Left colon (tissue), 2 donors: ENCODE results near the gene FAM89B. TPM values are rescaled to one million over a fixed set of nuclear protein-coding genes. Genes with fewer than 3 reads are reported as not detected.

Experiments
- ATAC-seq: fragments of 200-7000 bp; cut with Tn5 transposase; one replicate; pipeline ENCODE4 v1.9.1; 2020; ENCODE audit warnings: mild to moderate bottlenecking, moderate library complexity
- DNase-seq, 2 donors: peaks; one replicate each; pipeline ENCODE4 v3.0.0-alpha.2; 2020
- intact Hi-C, 2 donors: fragments of 100-400 bp; cut with DNase I in 1 of 2; cut with micrococcal nuclease in 1 of 2; formaldehyde crosslinking; loops; one replicate each; pipeline versions ENCODE4 v1.11.2 to v1.14.0; 2022; cut with DNase I, micrococcal nuclease
- total RNA-seq, 2 donors: library from RNA; stranded (reverse); fragmentation: NEBNext Ultra II Directional; extraction: Animal tissue kit (Norgen Biotek cat#: 25700); gene quantifications; one replicate each; pipeline ENCODE4 v1.2.1, GENCODE V29; 2021
- donor health status: DM: no; HTN: no; CAD: no.
- donor health status: DM: yes; HTN: yes; CAD: no.

Gene FAM89B
- total RNA-seq, 2 donors from 2014 or later = 24.4 to 33.8 TPM

GRCh38 chr11:65580031-65580692 is 7.8 kb downstream of the FAM89B start:
- ATAC-seq (no peak), DNase-seq (no peak)
- intact Hi-C loops = no loop called here

GRCh38 chr11:65580756-65581155 is 8.4 kb downstream of the FAM89B start:
- intact Hi-C loops = no loop called here
- DNase-seq (no peak), ATAC-seq (no peak)

GRCh38 chr11:65581928-65582327 is 9.6 kb downstream of the FAM89B start:
- DNase-seq (no peak), ATAC-seq (no peak)
- intact Hi-C loops = no loop called here

DNA sequence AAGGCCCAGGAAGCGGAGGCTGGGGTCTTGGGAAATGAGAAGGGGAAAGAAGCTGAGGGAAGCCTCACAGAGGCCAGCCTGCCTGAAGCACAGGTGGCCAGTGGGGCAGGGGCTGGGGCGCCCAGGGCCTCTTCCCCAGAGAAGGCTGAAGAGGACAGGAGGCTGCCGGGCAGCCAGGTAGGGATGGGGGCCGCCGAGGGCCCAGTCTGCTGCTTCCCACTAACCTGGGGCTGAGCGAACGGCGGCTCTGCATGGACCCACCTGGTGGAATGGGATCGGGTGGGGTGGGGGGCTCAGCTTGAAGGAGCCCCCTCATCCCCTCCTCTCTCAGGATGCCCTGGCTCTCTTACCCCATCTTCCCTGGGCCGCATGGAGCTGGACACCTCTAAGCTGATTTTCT is 11.3 kb downstream of the FAM89B start:
- intact Hi-C loops = no loop called here
- ATAC-seq (no peak), DNase-seq (no peak)

GRCh38 chr11:65584106-65584505 is 11.8 kb downstream of the FAM89B start:
- ATAC-seq = no peak

DNA sequence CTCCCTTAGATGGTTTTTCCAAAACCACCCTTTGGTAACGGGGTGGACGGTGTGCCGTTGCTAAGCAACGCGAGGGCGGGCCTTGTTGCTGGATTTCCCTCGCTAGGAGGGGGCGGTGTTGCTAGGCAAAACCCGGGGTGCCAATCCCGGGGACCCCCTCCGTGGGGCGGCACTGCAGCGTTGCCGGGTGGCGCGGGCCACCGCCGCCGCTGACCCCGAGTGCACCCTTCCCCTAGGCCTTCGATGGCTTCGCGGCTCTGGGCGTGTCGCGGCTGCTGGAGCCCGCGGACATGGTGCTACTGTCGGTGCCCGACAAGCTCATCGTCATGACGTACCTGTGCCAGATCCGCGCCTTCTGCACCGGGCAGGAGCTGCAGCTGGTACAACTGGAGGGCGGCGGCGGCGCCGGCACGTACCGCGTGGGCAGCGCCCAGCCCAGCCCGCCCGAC is 12.4 kb downstream of the FAM89B start:
- DNase-seq (no peak), ATAC-seq (no peak)
- intact Hi-C loops = no loop called here

More at GRCh38 chr11:65584106-65584505, 11.8 kb downstream of the FAM89B start:
- intact Hi-C loops = no loop called here
- DNase-seq = no peak

DNA sequence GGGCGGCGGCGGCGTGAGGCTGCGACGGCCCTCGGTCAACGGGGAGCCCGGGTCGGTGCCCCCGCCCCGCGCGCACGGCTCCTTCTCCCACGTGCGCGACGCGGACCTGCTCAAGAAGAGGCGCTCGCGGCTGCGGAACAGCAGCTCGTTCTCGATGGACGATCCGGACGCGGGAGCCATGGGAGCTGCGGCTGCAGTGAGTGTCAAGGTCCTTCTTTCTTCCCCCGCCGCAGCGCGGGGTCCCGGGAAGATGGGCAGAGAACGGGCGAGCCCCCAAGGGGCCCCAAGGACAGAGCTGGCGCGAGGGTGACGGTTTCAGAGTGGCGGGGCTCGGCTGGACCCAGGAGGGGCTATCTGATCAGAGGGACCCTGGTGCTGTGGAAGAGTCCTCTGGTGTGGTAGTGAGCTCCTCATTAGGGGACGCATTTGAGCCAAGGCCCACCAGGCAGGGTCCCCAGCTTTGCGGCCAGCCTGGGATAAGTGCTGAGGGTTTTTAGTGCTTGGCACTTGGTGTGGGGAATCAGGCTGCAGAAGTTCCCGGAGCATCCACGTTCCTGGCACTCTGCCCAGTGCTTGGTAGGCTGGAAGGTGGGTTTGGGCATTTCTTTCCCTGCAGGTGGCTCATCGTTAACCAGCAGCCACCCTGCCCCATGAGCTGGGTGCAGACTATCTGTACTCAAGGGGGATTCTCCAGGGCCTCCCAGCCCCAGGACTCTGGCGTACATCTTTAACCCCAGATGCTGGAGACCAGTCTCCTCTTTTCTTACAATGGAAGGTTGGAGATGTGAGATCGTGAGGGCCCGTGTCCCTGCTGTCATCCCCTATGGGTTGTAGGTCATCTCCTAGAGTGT is 13.3 kb downstream of the FAM89B start:
- intact Hi-C loops = no loop called here
- no peak for ATAC-seq
- DNase-seq = no peak

GRCh38 chr11:65586247-65586630 is 13.9 kb downstream of the FAM89B start:
- intact Hi-C loops = no loop called here
- ATAC-seq = no peak
- DNase-seq = no peak

DNA sequence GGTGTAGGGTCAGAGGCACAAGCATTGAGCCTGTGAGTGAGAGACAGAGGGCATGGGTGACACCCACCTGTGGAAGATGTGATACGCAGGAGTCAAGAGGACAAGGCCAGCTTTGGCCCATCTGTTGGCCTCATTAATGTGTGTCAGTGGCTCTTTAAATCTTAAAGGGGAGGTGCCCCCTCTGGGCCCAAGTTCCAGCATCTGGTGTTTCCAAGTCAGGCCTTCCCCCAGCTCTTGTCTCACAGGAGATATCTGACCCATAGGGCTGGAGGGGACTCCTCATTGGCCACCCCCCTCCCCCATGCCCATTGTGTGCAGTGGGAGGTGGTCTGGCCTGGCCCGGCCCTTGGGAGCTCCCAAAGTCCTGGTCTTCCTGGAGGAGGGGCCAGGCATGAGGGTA is 14.3 kb downstream of the FAM89B start:
- no peak for DNase-seq
- ATAC-seq = no peak
- intact Hi-C loops = no loop called here

GRCh38 chr11:65588199-65589054 is 16.1 kb downstream of the FAM89B start:
- DNase-seq = peak; percentile 74 to 78
- intact Hi-C loops = no loop called here
- ATAC-seq = peak; percentile 63

DNA sequence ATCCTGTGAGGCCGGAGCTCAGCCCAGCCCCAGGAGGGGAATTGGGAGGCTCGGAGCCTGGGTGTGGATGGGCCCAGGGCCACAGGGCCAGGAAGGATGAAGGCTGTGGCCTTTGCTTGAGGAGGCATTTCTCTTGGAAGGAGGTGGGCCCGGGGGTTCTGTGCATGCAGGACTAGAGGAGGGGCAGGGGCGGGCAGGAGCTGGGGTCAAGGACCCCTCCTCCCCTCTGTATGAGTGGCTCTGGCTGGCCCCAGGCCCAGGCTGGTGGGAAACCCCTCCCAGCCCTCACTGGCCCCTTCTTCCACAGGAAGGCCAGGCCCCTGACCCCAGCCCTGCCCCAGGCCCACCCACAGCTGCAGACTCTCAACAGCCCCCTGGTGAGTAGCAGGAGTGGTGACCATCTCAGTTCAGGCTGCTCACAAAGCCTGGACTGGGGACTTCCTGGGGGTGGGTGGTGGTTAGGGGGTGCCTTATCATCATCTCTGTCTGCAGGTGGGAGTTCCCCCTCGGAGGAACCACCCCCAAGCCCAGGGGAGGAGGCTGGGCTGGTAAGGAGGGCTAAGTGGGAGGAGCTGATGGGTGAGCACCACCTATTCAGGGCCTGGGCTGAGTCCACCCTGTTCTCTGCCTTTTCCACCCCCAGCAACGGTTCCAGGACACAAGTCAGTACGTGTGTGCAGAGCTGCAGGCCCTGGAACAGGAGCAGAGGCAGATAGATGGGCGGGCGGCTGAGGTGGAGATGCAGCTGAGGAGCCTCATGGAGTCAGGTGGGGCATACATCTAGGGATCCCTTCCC is 17.3 kb downstream of the FAM89B start:
- no peak for DNase-seq
- no peak for ATAC-seq
- intact Hi-C loops = no loop called here

DNA sequence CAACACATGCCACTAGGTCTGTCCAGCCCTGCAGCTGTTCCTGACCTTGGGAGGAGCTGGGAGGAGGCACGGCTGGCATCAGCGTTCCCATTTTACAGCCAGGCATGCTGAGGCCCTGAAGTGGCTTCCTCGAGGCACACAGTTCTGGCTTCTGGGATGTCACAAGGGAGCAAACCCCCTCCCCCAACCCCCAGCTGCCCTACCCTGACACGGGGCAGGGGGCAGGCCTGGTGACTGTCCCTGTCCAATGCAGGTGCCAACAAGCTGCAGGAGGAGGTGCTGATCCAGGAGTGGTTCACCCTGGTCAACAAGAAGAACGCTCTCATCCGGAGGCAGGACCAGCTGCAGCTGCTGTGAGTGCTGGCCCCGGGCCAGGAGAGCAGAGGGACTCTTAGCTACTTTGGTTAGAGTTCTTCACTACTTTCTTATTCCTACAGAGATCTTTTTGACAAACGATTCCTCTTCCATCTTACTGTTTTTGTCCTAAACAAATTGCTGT is 18.0 kb downstream of the FAM89B start:
- intact Hi-C loops = no loop called here
- DNase-seq (peak in 1 of 2 donors; percentile 47), ATAC-seq (no peak)

- peak; percentile 71 for ATAC-seq
- intact Hi-C loops = no loop called here
These were observed 19.9 kb downstream of the FAM89B start for GRCh38 chr11:65591939-65592857.

DNA sequence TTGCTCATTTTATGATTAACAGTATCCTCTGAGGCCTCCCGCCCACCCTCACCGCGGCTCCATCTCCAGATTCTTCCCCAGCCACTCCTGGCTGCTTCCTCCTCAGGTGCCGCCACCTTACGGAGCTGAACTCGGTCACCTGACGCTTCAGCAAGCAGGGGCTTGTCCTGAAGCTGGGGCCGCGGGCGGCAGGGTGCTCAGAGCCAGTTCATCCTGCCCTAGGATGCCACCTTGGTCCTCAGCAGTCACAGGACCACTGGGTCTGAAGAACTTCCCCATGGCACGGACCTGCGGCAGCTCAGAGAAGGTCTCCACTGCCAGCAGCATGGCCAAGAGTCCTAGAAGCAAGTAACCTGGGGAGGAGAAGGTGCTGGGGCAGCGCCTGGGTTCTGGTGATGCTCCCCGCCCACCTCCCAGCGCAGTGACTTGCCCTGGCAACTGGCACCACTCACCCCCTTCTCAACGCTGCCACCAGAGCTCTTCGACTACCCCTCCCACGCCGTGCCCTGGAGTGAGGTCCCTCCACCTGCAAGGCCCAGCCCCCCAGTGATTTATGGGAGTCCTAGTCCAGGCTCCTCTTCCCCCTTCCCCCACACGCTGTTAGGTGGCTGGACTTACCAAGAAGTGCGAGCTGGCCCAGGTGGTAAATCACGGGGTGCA is 20.6 kb downstream of the FAM89B start:
- no peak for ATAC-seq
- no peak for DNase-seq

More at GRCh38 chr11:65591939-65592857, 19.9 kb downstream of the FAM89B start:
- peak in 1 of 2 donors; percentile 71 for DNase-seq

DNA sequence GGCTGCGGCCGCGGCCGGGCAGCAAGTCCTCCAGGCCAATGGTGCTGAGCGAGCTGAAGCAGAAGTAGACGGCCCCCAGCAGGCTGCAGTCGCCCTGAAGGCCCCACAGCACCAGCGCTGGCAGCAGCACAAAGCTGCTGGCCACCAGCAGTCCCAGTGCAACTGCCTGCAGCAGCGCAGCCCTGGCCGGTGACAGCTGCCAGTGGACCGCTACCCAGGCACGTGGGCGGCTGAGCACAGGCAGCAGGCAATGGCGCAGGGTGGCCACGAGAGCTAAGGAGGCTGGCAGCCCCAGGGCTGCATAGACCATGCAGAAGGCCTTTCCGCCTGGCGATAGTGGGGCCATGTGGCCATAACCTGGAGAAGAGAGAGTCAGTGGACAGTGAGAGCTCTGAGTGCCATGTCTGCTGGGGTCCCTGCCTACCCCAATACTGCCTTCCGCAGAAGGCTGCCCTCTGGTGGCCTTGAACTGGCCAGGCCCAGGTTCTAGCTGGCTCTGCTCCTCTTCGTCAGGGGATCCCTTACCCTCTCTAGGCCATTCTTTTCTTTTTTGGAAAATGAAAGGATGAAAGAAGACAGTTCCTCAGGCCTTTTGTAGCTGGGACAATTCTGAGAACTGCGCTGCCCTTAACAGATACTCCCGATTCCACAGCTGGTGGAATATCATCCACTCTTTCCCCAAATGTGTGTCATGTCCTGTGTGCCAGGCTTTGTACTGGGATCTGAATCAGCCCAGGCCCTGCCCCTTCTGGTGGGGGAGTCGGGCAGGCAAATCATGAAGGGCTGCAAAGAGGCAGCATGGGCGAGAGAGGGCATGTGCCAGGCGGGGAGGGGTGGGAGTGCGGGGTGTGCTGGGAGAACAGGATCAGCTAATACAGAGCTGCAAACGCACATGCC is 21.4 kb downstream of the FAM89B start:
- intact Hi-C loops = no loop called here
- DNase-seq (peak in 1 of 2 donors; percentile 63), ATAC-seq (no peak)

More for the DNA sequence above, 20.6 kb downstream of the FAM89B start:
- intact Hi-C loops = no loop called here

- ATAC-seq (no peak), DNase-seq (no peak)
- intact Hi-C loops = no loop called here
These were observed 22.8 kb downstream of the FAM89B start for GRCh38 chr11:65595131-65595530.
